Activated CD4-positive, CD25-positive, alpha-beta regulatory T cell treated with anti-CD3 and anti-CD28 coated beads, Interleukin-2, amount 50 U/mL, for 24 hours (primary cell): ENCODE measurements around the gene IFNA8.
"Not testable (repeated sequence)": the region's sequence is repeated elsewhere in the genome, so short reads cannot be mapped to it uniquely, and the experiment has no call there.

Experiments
- ATAC-seq, 2 donors: fragments of 150-1000 bp; cut with Tn5 transposase; one replicate each; pipeline ENCODE4 v1.10.0; 2021; ENCODE audit warnings: mild to moderate bottlenecking in 1 of 2, moderate library complexity in 1 of 2

IFNA8 gene

GRCh38 chr9:21429191-21429590 is 20.3 kb downstream of the IFNA8 start:
- no peak for ATAC-seq

- ATAC-seq = no peak
Measured at GRCh38 chr9:21432672-21433425, 23.9 kb downstream of the IFNA8 start.

- ATAC-seq = no peak
Measured at GRCh38 chr9:21434202-21435014, 25.5 kb downstream of the IFNA8 start.

- not testable (repeated sequence) for ATAC-seq
Measured at GRCh38 chr9:21435015-21435383, 26.1 kb downstream of the IFNA8 start.

- ATAC-seq = no peak
Measured at GRCh38 chr9:21440139-21440538, 31.2 kb downstream of the IFNA8 start, which contains the start of gene IFNA1. IFNA1 (plus strand) TSS chr9:21440439; CDS start chr9:21440508, 69 bp downstream.

- peak; percentile 38 to 58 for ATAC-seq
Measured at GRCh38 chr9:21443849-21444625, 35.1 kb downstream of the IFNA8 start.

- ATAC-seq = not testable (repeated sequence)
Measured at GRCh38 chr9:21449312-21449711, 40.4 kb downstream of the IFNA8 start.

- no peak for ATAC-seq
Measured at GRCh38 chr9:21450733-21451394, 41.9 kb downstream of the IFNA8 start.

- no peak for ATAC-seq
Measured at GRCh38 chr9:21452681-21453080, 43.8 kb downstream of the IFNA8 start.

GRCh38 chr9:21454149-21454548 is 45.2 kb downstream of the IFNA8 start:
- no peak for ATAC-seq

GRCh38 chr9:21455320-21455719 is 46.4 kb downstream of the IFNA8 start:
- ATAC-seq = no peak
